Stimulated activated CD8-positive, alpha-beta memory T cell treated with anti-CD3 and anti-CD28 coated beads, Interleukin-15, amount 100 ng/mL, for 48 hours (primary cell): ENCODE data around the gene TTC23L.
"Not testable (repeated sequence)": the region's sequence is repeated elsewhere in the genome, so short reads cannot be mapped to it uniquely, and the experiment has no call there.

Experiments
- DNase-seq, 2 donors: peaks; one replicate each; pipeline ENCODE4 v3.0.0-alpha.2; 2020; ENCODE audit warnings: low read depth in 2 of 2

Gene TTC23L, protein sequence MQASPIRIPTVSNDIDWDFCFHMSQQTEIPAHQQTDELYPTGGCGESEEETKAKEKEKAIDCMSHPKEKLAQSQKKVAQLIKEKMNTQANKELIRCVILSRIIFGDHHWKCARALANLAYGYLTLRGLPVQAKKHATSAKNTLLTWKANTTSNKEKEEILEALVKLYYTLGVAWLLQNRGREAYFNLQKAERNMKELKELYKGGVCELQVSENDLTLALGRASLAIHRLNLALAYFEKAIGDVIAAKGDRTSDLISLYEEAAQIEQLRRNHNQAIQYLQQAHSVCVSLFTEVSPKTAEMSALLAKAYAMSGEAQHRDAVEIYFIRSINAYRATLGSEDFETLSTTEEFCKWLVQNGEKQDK

GRCh38 chr5:34838785-34839714 lies at the start of gene TTC23L:
TSS of gene TTC23L (plus strand) at chr5:34839164. CDS start at chr5:34840672, 1,508 bp downstream.
- peak; percentile 80 to 83 for DNase-seq

DNA sequence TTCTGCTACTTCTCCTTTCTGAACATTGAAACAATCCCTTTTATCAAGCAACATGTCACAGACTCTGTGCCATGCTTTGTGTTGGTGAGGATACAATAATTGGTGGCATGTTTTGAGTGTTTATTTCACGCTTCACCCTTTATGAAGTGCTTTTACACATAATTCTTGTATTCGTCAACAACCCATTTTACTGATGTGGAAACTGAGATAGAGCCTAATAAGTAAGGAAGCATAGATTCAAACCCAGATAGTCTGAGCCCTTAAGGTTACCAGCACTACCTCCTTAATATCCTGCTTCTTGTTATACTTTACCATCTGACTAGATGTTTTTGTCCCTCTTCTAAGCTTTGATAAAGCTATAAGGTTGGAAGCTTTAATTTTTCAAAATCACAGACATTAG lies 49.3 kb upstream of the TTC23L start:
- DNase-seq: no peak

- DNase-seq: no peak
Measured at GRCh38 chr5:34790069-34790468, 48.9 kb upstream of the TTC23L start.

DNA sequence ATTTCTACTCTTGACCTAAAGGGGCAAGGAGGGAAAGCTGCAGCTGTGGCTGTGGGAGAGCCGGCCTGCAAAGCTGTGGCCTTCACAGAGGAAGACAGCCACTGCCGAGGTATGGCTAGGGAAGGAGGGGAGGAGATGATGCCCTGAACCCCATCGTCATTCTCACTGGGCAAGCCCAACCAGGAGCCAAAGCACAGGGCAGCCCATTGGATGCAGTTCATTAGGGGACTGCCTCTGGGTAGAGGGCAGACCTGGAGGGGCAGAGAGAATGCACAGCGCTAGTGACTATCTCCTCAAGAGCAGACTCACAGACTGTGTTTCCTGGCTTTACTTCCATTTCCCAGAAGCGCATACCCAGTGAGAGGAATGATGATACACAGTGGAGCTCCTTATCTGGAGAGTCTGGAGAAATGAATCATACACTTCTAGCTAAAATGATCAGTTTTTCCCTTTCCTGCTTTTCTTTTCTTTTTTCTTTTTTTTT lies 47.2 kb upstream of the TTC23L start:
- no peak for DNase-seq

DNA sequence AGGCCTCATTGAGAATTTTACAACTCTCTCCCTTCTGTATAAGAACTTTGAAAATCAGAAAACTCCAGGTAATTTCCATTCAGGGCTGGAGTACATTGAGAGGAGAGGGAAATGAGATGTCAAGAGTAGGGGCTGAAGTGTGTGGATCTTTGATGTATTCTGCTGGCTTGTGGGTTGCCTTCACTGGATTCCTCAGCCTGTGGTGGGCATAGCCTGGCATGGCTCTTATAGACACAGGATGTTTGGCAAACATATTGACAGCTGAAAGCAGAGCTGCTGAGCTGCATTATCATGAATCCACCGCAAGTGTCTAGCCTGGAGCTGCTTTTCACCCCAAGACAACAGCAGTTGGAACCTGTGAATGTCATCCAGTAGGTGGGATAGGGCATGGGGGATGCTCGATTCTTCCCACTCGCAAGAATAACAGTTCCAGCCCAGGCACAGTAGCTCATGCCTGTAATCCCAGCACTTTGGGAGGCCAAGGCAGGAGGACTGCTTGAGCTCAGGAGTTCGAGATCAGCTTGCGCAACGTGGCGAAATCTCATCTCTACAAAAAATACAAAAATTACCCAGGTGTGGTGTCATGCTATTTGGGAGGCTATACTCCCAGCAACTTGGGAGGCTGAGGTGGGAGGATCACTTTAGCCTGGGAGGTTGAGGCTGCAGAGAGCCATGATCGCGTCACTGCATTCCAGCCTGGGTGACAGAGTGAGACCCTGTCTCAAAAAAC lies 36.0 kb upstream of the TTC23L start:
- DNase-seq: no peak

DNA sequence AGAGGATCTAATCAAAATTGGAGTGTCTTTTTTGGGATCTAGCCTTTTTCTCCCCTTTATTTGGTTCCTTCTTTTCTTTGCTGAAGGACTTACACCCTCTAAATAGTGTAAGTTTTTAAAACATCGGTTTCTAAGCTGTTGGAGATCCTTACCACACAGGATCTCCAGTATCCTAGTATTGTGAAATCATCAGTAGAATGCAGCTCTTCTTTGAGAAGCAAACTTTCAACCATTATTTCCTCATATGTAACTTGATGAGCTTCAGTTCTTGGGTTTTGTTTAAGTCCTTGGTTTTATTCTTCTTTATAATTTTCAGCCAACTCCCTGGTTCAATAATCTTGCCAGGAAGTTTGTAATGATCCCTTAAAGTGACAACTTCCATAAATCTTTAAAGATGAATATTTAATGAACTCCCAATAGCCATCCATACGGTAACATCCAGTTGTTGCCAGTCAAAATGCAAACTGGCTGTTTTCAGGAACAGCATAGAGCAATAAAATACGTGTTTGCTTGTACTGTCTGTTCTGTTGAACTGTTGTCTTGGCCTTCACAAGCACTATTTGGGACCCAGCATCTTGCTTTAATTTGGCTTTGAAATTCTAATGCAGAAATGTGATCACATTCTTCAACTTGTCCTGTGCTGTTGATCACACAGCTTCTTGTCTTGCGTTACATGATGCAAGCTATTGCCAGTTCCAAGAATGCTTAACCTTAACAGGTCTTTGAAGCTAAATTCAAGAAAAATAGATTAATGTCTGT lies 34.8 kb upstream of the TTC23L start:
- DNase-seq: no peak

- no peak for DNase-seq
Measured at GRCh38 chr5:34804913-34805312, 34.1 kb upstream of the TTC23L start.

GRCh38 chr5:34806532-34806931 lies 32.4 kb upstream of the TTC23L start:
- DNase-seq: no peak

DNA sequence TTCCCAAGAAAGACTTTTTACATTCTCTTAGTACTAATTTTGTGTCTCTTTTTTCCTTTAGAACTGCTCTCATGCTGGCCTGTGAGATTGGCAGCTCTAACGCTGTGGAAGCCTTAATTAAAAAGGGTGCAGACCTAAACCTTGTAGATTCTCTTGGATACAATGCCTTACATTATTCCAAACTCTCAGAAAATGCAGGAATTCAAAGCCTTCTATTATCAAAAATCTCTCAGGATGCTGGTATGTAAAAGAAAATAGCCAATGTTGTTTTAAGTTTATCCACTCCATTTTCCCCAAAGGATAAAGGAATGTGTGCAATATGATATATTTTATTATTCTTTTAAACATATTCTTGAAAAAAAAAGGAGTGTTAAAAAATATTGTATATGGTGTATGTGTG lies 27.3 kb upstream of the TTC23L start:
- no peak for DNase-seq

DNA sequence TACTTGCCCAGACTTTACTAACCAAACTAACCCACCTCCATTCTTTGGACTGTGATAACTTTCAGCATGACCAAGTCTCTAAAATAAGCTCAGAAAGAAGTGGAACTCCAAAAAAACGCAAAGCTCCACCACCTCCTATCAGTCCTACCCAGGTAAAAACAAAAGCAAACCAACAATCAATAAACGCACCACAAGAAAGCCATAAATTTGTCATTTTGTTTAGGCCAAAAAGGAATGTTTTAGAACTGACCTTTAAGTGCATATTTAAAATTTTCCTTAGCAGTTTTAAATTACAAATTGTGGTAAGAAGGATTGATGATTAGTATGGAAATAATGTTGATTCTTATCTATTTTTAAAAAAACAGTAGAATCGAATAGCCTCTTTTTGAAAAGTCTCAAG lies 25.5 kb upstream of the TTC23L start:
- no peak for DNase-seq

DNA sequence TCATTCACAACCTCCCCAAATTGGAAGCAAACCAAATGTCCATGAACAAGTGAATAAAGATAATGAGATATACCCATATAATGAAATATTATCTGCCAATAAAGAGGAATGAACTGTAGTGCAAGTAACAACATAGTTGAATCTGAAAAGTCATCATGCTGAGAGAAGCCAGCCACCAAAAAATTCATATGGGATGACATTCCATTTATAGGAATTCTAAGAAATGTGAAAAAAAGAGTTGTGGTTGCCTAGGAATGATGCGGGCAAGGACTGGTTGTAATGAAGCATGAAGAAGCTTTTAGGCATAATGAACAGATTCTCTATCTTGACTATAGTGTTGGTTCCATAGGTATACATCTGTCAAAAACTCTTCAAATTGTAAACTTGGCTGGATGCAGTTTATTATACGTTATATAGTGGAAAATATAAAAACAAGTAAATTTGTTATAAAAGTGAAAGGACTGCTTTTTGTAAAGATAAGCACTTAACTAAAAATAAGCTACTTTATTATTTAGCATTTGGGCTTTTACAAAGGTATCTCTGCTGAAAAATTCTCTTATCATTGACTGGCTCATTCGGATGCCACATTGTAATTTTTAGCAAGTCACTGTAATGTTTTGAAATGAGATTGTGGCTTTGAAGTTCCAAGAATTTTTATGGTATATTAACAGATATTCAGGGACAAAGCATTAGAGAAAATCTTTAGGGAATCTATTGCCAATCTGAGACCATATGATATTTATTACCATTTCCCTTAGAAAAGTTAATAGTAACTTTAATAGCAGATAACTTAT lies 21.2 kb upstream of the TTC23L start:
- no peak for DNase-seq

DNA sequence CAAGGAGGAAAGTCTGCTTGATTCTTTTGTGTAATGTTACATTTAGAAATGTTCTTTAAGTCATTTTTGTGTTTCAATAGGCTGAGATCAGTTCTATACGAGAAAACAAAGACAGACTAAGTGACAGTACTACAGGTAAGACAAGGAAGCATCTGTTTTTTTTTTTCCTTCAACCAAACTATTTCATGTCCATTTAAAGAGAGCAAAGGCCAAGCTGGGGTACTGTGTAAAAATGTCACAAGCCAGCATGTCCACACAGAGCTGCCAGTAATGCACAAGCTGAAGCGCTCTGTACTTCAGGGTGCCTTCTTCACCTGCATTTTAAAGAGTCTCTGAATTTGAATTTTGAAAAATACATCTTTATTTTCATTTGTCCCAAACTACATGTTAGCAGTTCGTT lies 20.2 kb upstream of the TTC23L start:
- no peak for DNase-seq

DNA sequence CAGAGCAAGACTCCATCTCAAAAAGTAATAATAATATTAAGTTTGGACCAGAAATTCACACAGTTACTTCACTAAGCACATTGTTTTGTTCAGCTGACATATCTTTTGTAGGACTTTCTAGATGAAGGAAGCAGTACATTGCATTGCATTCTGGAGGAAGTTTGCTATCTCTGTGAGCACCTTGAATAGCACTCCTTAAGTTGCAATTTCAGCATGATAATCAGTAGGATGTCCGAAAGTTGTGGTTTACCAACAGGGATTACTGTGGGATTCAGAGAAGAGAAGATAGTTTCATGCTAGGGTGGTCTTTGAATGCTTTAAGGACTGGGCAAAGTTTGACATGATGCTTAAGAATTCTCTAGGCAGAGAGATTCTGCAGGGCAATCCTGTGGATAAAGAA lies 18.4 kb upstream of the TTC23L start:
- no peak for DNase-seq

GRCh38 chr5:34822956-34823715 lies 15.8 kb upstream of the TTC23L start:
- no peak for DNase-seq

GRCh38 chr5:34826347-34826746 lies 12.6 kb upstream of the TTC23L start:
- no peak for DNase-seq

DNA sequence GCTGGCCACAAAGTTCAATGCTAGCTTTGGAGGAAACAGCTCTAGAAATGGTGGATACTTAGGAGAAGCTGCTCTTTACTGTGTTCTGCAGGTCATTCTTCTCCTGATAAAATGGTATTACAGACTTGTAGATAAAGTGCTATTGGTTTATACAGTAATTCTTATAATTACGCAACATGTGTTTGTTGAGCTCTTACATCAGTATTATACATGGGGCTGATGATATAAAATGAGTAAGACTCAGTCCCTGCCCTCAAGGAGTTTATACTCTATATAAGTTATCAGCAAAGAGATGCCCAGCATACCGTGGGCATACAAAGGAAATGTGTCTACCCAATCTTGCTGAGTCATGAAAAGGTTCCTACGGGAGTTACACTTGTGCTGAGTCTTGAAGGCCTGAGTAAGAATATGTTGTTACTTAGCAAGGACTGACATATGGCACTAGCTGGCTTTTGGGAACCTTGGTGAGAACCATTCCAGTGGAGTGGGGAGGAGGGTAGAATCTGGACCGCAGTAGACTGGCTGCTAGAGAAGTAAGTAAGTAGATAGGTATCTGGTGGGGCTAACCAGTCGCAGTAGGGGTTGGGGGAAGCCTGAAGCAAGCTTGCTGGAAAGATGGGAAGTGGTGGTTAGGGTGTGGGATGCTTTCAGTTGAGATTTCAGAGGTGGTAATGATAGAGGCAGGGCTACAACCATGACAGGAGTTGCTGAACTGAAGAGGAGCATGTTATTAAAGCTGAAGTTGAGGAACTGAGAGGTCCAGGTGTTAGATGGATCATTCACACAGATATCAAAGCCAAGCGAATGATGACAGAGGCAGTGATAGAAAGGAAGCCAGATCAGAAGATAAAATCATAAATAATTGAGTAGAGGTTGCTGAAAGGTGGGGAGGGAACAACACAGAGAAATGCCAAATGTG lies 11.1 kb upstream of the TTC23L start:
- no peak for DNase-seq

DNA sequence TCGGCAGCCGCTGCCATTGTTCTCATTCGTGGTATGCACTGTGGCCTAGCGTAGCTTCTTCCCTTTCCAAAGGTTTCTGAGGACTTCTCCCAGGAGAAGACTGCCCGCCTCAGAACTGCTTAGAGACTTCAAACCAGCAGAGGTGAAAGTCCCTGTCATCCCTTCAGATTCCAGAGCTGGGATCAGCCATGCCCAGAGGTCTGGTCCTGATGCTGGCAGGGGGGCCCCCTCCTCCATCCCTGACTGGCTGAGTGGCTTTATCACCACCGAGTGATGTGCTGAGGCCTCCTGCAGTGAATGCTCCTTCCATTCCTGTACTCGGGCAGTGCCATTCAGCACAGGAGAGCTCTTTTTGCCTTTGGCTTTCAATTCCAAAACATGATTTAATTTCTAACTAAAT lies 8.1 kb upstream of the TTC23L start:
- DNase-seq: not testable (repeated sequence)

- DNase-seq: no peak
Measured at GRCh38 chr5:34831303-34831702, 7.7 kb upstream of the TTC23L start.

DNA sequence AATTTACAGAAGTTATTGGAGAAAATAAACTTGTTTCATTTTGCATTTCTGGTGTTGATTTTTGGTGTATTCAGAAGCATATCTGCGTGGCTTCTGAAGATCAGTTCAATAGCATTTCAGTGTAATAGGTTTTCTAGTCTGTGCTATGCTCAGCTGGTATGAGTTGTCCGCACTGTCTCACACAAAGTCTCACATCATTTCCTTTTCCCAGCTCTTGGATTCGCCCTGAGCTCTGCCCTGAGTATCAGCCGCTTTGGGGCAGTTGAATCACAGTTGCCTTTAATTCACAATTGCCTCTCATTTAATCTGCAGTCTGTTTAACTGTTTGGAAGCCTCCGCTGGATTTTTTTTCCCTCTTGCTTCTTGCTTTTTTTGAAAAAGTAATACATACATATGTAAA lies 6.4 kb upstream of the TTC23L start:
- no peak for DNase-seq
